GM21576 (cell line): Measurements from ENCODE around the gene ABCG8.

Source experiments
- ATAC-seq: cut with Tn5 transposase; IDR thresholded peaks from one replicate; pipeline ENCODE4 v1.9.1; 2021; ENCODE audit warnings: mild to moderate bottlenecking, moderate library complexity; ENCODE audit not compliant: unreplicated experiment

The ABCG8 gene

GRCh38 chr2:43838560-43839267 lies at the start of gene ABCG8, which contains the start of gene ABCG5:
Gene ABCG8, plus strand, starts transcription at chr2:43838971. Its CDS starts 83 bp downstream, at chr2:43839054.
Gene ABCG5, minus strand, starts transcription at chr2:43838839. Its CDS starts 160 bp downstream, at chr2:43838679.
- no peak for ATAC-seq

GRCh38 chr2:43790147-43790546 lies 48.6 kb upstream of the ABCG8 start:
- no peak for ATAC-seq

GRCh38 chr2:43791035-43791765 lies 47.6 kb upstream of the ABCG8 start:
- no peak for ATAC-seq

GRCh38 chr2:43792653-43793052 lies 46.1 kb upstream of the ABCG8 start:
- ATAC-seq, result no peak

GRCh38 chr2:43794956-43795355 lies 43.8 kb upstream of the ABCG8 start:
- ATAC-seq, result no peak

- no peak for ATAC-seq
Measured at GRCh38 chr2:43796206-43796605, 42.6 kb upstream of the ABCG8 start.

- no peak for ATAC-seq
Measured at GRCh38 chr2:43798300-43798699, 40.5 kb upstream of the ABCG8 start.

- no peak for ATAC-seq
Measured at GRCh38 chr2:43800894-43801293, 37.9 kb upstream of the ABCG8 start.

- no peak for ATAC-seq
Measured at GRCh38 chr2:43802135-43802534, 36.6 kb upstream of the ABCG8 start.

GRCh38 chr2:43803113-43803512 lies 35.7 kb upstream of the ABCG8 start:
- ATAC-seq, result no peak

- no peak for ATAC-seq
Measured at GRCh38 chr2:43806719-43807031, 32.1 kb upstream of the ABCG8 start.

- no peak for ATAC-seq
Measured at GRCh38 chr2:43810452-43810851, 28.3 kb upstream of the ABCG8 start.

GRCh38 chr2:43810888-43811287 lies 27.9 kb upstream of the ABCG8 start:
- ATAC-seq, result no peak

GRCh38 chr2:43812006-43812405 lies 26.8 kb upstream of the ABCG8 start:
- ATAC-seq, result no peak

GRCh38 chr2:43812947-43813346 lies 25.8 kb upstream of the ABCG8 start:
- ATAC-seq, result no peak

GRCh38 chr2:43814711-43815110 lies 24.1 kb upstream of the ABCG8 start:
- ATAC-seq, result no peak

- no peak for ATAC-seq
Measured at GRCh38 chr2:43818761-43819160, 20.0 kb upstream of the ABCG8 start.

- ATAC-seq, result no peak
Measured at GRCh38 chr2:43819491-43820163, 19.1 kb upstream of the ABCG8 start.

GRCh38 chr2:43822839-43823238 lies 15.9 kb upstream of the ABCG8 start:
- ATAC-seq, result no peak

GRCh38 chr2:43823751-43824150 lies 15.0 kb upstream of the ABCG8 start:
- ATAC-seq, result no peak

GRCh38 chr2:43824512-43824911 lies 14.3 kb upstream of the ABCG8 start:
- no peak for ATAC-seq

- ATAC-seq, result no peak
Measured at GRCh38 chr2:43824951-43825493, 13.7 kb upstream of the ABCG8 start.
